Smooth muscle cell (in vitro differentiated cells): ENCODE measurements around the gene MRPL19. TPM values are rescaled to one million over a fixed set of nuclear protein-coding genes. Genes with fewer than 3 reads are reported as not detected.

Source experiments
- DNase-seq: peaks from one replicate; lab custom pipeline; 2025; ENCODE audit not compliant: unreplicated experiment; lab: John Stamatoyannopoulos, UW
- H2AFZ ChIP-seq: fragments of 200-600 bp; sonication (generic); 2 replicates; pipeline ENCODE4 v1.6.0; 2016; ENCODE audit warnings: antibody characterized with exemption, low read depth, mild to moderate bottlenecking
- H3F3A ChIP-seq: fragments of 200-600 bp; sonication (generic); 2 replicates; pipeline ENCODE4 v1.6.0; 2017; ENCODE audit warnings: antibody characterized with exemption, low read depth
- H3K27ac ChIP-seq: fragments of 200-600 bp; sonication (generic); 2 replicates; pipeline ENCODE4 v1.5.1; 2016; ENCODE audit warnings: low read depth, mild to moderate bottlenecking
- H3K27me3 ChIP-seq: fragments of 200-600 bp; sonication (generic); 2 replicates; pipeline ENCODE4 v1.6.1; 2016; ENCODE audit warnings: low read depth, mild to moderate bottlenecking
- H3K36me3 ChIP-seq: fragments of 200-600 bp; sonication (generic); 2 replicates; pipeline ENCODE4 v1.5.1; 2016; ENCODE audit warnings: low read depth
- H3K4me1 ChIP-seq: fragments of 200-600 bp; sonication (generic); 2 replicates; pipeline ENCODE4 v1.5.1; 2016; ENCODE audit warnings: low read depth
- H3K4me2 ChIP-seq: fragments of 200-600 bp; sonication (generic); 2 replicates; pipeline ENCODE4 v1.6.0; 2016; ENCODE audit warnings: mild to moderate bottlenecking
- H3K4me3 ChIP-seq: fragments of 200-600 bp; sonication (generic); 2 replicates; pipeline ENCODE4 v1.5.1; 2016; ENCODE audit warnings: mild to moderate bottlenecking
- H3K79me2 ChIP-seq: fragments of 200-600 bp; sonication (generic); 2 replicates; pipeline ENCODE4 v1.6.0; 2016; ENCODE audit warnings: low read depth, mild to moderate bottlenecking
- H3K9ac ChIP-seq: fragments of 200-600 bp; sonication (generic); 2 replicates; pipeline ENCODE4 v1.6.0; 2016; ENCODE audit warnings: low read depth
- H3K9me3 ChIP-seq: fragments of 200-600 bp; sonication (generic); replicated peaks from 2 replicates; pipeline ENCODE4 v1.5.1; 2016; ENCODE audit warnings: low read depth
- H4K20me1 ChIP-seq: fragments of 200-600 bp; sonication (generic); 2 replicates; pipeline ENCODE4 v1.6.0; 2016; ENCODE audit warnings: low read depth
- CTCF ChIP-seq: fragments of 200-600 bp; sonication (generic); IDR thresholded peaks from 2 replicates; pipeline ENCODE4 v1.5.1; 2017; ENCODE audit warnings: borderline replicate concordance, mild to moderate bottlenecking, antibody characterized with exemption; ENCODE audit not compliant: insufficient read depth, poor library complexity, severe bottlenecking
- WGBS: methylation state at CpG from one replicate; pipeline ENCODE4 v1.1.7; 2016; ENCODE audit warnings: low lambda C conversion rate; 5-methylcytosine and 5-hydroxymethylcytosine counted together
- polyA plus RNA-seq: library from polyadenylated mRNA; unstranded; fragments of >200 nt; fragmentation: Nextera tagmentation; extraction: Ambion mirVana; gene quantifications from 2 replicates; pipeline ENCODE4 v1.2.1, GENCODE V29; 2016
- total RNA-seq: library from RNA; depleted of rRNA; stranded (reverse); fragments of >200 nt; gene quantifications from 2 replicates; pipeline ENCODE4 v1.2.3, GENCODE V29; 2014

Gene MRPL19
- total and polyA plus RNA-seq, 2 experiments from 2014 or later = 41.6 to 58.3 TPM

GRCh38 chr2:75598589-75599155 lies 47.9 kb upstream of the MRPL19 start:
- Histone ChIP-seq H2AFZ (no peak overlapping the region), H4K20me1 (no peaks in the 10 kb centered on the region), H3K4me2 (no peak overlapping the region), H3K9ac (no peak overlapping the region), H3K27me3 (no peaks in the 10 kb centered on the region), H3K36me3 (no peaks in the 10 kb centered on the region), H3K79me2 (no peaks in the 10 kb centered on the region), H3K9me3 (no peaks in the 10 kb centered on the region), H3K27ac (peak overlapping the region; percentile 60), H3K4me1 (peaks cover 15% of the 10 kb centered on the region), H3F3A (peaks cover 2% of the 10 kb centered on the region), H3K4me3 (no peak overlapping the region)
- no peak for DNase-seq
- no peak for TF ChIP-seq CTCF
- 55% methylated on average over 8 of the region's 8 CpGs for WGBS

DNA sequence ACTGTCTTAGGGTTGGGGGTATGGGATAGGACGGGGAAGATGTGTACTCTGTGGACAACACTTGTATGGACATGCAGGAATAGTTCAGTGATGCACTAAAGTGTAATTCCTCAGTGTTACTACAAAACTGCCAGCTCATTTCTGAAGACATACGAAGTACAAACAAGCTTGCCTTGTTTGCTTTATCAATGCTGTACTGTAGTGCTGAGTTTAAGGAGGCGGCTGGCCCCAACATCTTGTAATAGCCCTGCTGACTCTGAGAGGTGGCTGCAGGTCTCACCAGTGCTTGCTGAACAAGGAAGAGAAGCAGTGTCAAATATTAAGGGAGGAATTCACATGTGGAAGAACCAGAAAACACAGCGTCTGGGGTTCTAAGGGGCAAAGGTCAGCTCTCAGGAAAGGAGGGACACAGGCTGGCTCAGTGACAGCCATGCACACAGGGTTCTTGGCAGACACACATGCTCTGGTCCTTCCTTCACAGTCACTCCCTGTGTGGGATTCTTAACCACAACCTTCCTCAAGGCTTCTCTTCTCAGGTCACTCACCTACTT lies 46.0 kb upstream of the MRPL19 start:
- no peak for DNase-seq
- H3K79me2 ChIP-seq = no peaks in the 10 kb centered on the region
- H3K36me3 ChIP-seq = no peaks in the 10 kb centered on the region
- H3K27ac ChIP-seq = peak overlapping the region; percentile 67
- no peak overlapping the region for H3K4me3 ChIP-seq
- H3K27me3 ChIP-seq = no peaks in the 10 kb centered on the region
- no peak overlapping the region for H3K9ac ChIP-seq
- H3K4me1 ChIP-seq = peaks cover under 1% of the 10 kb centered on the region
- no peak overlapping the region for H3K4me2 ChIP-seq
- no peak overlapping the region for H2AFZ ChIP-seq
- no peaks in the 10 kb centered on the region for H3F3A ChIP-seq
- WGBS = 55% methylated on average over 4 of the region's 4 CpGs
- TF ChIP-seq CTCF = no peak
- H4K20me1 ChIP-seq = no peaks in the 10 kb centered on the region
- no peaks in the 10 kb centered on the region for H3K9me3 ChIP-seq

GRCh38 chr2:75602724-75603342 lies 43.8 kb upstream of the MRPL19 start:
- no peak for TF ChIP-seq CTCF
- 20% methylated on average over 6 of the region's 6 CpGs for WGBS
- no peak for DNase-seq
- H3K27ac ChIP-seq = peak overlapping the region; percentile 76
- H3K4me3 ChIP-seq = no peak overlapping the region
- no peaks in the 10 kb centered on the region for H4K20me1 ChIP-seq
- no peaks in the 10 kb centered on the region for H3K27me3 ChIP-seq
- H3F3A ChIP-seq = peaks cover 7% of the 10 kb centered on the region
- no peak overlapping the region for H2AFZ ChIP-seq
- H3K36me3 ChIP-seq = no peaks in the 10 kb centered on the region
- H3K9me3 ChIP-seq = no peaks in the 10 kb centered on the region
- peak overlapping the region; percentile 48 for H3K4me2 ChIP-seq
- no peaks in the 10 kb centered on the region for H3K79me2 ChIP-seq
- H3K9ac ChIP-seq = no peak overlapping the region
- H3K4me1 ChIP-seq = peaks cover 8% of the 10 kb centered on the region
